CMK (cell line): Measurements from ENCODE around the gene TMEM38A.
"Not testable (repeated sequence)": the region's sequence is repeated elsewhere in the genome, so short reads cannot be mapped to it uniquely, and the experiment has no call there.

Source experiments
- DNase-seq: peaks from one replicate; pipeline ENCODE4 v3.0.0-alpha.2; 2010; ENCODE audit warnings: low read depth

Gene TMEM38A

DNA sequence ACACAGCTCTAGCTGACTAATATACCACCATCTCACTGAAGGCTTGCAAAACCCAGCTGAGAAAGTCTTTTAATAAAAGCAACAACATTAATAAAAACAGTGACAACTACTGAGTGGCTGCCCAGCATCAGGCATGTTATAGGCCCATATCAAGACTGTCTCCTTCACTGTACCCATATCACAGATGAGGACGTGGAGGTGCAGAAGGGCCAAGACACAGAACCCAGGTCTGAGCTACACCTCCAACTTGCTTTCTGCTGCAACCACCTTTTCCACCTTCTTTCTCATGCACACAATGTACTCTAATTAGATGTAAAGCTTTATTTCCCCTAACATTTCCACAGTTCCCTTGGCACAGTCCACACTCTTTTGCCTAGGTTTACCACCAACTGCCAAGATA lies 22.3 kb upstream of the TMEM38A start:
- no peak for DNase-seq

GRCh38 chr19:16640951-16641350 lies 20.0 kb upstream of the TMEM38A start:
- no peak for DNase-seq

- no peak for DNase-seq
Observed at GRCh38 chr19:16641695-16642094, 19.2 kb upstream of the TMEM38A start.

DNA sequence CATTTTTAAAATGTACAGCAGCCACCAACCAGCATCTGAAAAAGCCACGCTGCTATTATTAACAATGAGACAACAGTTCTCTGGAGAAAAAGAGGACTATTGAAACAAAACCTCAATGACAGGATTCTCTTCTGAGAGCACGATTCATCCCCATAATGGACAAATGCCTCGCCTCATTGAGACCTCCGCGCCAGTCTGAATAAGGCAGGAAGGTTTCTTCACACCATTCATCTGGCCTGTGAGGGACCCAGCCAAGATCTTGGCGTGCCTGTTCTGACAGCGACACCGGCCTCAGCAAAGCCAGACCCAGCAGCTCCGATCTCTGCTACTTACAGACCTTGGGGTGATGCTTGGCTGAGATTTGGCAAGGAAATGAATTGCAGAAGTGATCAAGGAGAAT lies 15.8 kb upstream of the TMEM38A start:
- no peak for DNase-seq

- DNase-seq = no peak
Observed at GRCh38 chr19:16649734-16650133, 11.2 kb upstream of the TMEM38A start.

DNA sequence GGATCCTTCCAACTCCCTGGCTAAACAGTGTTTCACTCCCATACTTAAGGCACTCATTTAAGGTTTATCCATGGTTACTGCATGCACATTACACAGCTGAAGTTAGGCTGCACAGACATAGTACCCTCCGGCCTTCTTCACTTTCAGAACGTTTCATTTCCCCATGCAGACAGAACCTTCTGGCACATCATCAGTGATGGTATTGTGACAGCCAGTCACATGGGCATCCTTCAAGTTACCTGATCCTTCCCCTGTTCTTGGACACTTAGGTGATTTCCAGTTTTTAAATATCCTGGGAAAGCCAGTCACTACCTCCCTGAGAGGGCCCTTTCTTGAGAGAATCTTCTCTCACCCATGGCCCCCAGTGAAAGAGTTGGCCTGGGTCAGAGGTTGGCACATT lies 10.1 kb upstream of the TMEM38A start:
- DNase-seq = no peak

GRCh38 chr19:16651421-16652188 lies 9.3 kb upstream of the TMEM38A start:
- not testable (repeated sequence) for DNase-seq

DNA sequence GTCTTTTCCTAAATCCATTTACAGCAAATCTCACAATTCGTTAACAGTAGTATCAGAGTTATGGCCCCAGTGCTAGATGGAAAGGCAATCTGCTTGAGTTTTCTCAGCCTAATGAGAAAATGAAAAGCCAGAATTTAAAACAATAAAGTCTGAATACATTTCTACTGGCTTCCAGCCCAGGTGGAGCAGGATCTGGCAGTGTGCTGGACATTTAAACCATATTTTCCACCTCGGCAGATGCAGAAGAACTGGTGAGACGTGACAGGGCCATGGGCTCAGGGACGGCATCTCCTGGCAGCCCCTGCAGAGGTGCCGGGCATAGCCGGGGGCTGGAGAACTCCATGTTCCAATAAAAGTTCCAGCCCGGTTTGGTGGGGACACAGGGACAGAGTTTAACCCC lies 8.1 kb upstream of the TMEM38A start:
- DNase-seq = no peak

GRCh38 chr19:16654140-16654539 lies 6.8 kb upstream of the TMEM38A start:
- DNase-seq = no peak

GRCh38 chr19:16654627-16655026 lies 6.3 kb upstream of the TMEM38A start:
- DNase-seq = no peak

DNA sequence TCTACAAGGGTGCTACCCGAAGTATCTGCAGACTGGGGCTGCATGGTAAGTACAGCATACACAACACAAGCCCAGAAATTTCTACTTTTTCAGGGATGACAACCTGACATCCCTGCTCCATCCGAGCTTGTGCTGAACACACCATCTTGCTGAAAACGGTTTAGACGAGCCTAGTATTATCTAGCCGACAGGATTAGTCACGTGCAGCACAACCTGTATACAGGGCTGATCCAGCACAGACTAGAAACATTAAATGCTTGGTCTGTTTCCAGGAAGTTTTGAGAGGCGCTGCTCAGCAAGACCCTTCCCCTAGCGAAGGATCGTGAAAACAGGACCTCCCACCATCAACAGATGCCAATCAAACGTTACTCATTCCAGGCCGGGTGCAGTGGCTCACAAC lies 5.2 kb upstream of the TMEM38A start:
- DNase-seq = no peak

DNA sequence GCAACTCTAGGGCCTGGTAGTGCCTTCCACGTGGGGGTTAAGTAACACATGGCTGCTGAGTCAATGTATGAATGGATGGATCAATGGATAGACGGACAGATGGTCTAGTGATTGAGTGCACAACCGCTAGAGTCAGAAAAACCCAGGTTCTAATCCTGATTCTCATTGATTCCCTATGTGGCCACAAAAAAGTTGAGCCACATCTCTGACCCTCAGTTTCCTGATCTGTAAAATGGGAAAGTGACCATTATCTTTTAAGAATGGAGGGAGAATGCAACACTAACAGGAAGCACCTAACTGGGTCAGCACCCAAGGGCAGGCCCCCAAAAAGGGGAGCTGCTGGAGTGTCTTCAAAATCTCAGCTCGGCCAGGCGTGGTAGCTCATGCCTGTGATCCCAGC lies 3.6 kb upstream of the TMEM38A start:
- DNase-seq = no peak

DNA sequence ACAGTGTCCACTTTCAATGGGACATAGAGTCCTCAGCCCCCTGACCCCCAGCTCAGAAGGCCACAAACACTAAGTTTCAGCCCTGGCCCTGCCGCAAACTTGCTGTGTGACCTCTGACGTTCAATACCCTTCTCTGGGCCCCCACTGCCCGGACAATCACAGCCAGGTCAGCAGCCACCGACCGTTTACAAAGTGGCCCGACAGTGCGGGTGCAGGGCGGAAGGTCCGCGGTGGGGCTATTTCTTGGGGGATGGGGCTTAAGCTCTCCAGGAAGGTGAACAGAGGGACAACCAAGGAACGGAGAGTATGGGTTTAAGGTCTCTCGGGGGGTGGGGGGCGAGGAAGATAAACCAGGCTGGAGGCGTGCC lies 1.5 kb upstream of the TMEM38A start:
- no peak for DNase-seq

DNA sequence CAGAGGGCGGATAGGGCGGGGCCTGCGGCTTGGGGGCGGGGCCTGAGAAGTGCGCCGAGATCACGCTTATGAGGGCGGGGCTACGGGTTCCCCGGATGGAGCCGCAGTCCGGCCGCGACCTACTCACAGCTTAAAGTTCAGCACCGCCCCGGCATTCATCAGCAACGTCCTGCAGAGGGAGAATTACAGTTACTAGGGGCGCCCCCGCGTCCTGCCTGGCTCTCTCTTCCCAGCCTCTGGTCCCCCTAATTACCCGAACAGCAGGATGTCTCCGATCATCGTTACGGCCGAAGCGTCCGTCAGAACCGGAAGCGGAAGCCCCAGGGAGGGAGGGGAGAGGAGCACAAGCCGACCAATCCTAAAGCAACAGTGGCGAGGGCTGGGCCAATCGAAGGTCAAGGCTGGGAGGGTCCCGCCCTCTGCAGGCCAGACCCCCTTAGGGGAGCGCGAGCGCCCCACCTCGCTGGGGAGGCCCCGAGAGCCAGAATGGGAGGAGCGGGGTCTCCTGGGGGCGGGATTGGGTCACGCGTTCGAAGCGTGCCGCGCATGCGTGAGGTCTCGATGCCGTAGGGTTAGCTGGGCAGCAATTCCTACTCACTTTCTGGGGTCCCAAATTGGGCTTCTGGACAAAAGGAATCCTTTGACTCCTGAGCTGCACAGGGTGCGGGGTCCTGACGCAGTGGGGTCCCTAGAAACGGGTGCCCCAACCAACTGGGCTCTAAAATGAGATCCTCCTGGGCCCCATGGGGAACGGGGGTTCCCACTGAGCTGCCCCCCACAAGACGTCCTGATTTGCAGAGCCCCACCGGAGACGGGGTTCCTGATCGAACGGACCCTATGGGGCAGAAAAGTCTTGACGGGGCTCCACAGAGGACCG lies 869 bp upstream of the TMEM38A start, which contains the start of gene SMIM7:
TSS of gene SMIM7 (minus strand) at position 313 of the 877 bp plus-strand sequence. CDS start at position 279, 34 bp downstream.
- peak; percentile 97 for DNase-seq

DNA sequence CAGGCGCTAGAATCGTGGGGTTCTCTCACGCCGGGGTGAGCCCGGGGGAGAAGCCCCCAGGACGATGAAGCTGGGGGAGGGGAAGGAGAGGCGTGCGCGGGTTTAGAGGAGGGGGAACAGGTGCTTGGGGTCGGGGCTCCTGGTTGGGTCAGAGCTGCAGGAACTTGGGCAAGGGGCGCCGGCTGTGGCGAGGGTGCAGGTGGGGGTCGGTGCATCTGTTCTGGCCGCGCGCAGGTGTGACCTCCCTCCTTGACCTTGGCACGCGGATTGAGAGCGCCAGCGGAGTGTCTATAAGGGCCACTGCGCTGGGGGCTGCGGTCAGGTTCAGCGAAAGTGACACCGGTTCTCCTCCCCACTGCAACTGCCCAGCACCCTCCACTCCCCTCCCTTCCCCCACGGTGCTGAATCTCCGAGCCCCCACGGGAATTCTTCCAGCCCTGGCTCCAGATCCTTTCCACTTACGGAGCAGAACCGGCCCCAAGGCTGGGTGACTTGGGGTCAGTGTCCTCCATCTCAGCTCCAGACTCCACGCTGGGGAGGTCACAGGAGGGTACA lies 618 bp downstream of the TMEM38A start:
- no peak for DNase-seq

DNA sequence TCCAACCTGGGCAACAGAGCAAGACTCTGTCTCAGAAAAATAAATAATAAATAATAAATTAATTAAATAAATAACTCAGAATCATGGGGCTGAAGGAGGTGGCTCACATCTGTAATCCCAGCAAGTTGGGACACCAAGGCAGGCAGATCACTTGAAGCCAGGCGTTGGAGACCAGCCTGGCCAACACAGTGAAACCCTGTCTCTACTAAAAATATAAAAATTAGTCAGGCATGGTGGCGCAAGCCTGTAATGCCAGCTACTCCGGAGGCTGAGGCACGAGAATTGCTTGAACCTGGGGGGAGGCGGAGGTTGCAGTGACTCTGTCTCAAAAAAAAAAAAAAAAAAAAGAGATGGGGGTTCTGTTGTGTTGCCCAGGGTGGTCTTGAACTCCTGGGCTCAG lies 7.2 kb downstream of the TMEM38A start:
- DNase-seq = no peak

GRCh38 chr19:16668702-16669101 lies 7.8 kb downstream of the TMEM38A start:
- not testable (repeated sequence) for DNase-seq

DNA sequence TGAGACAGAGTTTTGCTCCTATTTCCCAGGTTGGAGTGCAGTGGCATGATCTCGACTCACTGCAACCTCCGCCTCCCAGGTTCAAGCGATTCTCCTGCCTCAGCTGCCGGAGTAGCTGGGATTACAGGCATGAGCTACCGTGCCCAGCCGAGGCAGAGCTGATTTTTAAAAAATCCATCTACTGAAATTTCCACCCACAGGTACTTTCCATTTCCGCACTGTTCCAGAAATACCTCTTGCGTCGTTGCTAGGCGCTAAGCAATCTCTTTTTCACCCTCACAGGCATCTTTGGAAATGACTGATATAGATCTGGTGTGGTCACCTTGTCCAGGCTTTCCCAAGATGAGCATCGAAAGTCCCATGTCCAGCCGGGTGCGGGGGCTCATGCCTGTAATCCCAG lies 9.4 kb downstream of the TMEM38A start:
- no peak for DNase-seq

GRCh38 chr19:16671652-16672274 lies 10.8 kb downstream of the TMEM38A start:
- no peak for DNase-seq

DNA sequence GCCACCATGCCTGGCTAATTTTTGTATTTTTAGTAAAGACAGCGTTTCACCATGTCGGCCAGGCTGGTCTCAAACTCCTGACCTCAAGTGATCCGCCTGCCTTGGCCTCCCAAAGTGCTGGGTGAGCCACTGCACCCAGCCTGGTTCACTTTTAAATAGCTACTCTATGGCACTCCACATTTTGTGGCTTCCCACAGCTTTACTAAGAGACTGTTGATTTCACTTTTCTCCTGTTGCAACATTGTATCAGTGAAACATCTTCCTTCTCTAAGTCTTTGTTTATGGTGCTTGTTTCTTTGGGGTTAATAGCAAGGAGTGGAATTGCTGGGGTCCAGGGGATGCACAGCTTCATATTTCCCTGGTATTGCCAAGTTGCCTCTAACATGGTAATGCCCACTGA lies 12.3 kb downstream of the TMEM38A start:
- DNase-seq = no peak

GRCh38 chr19:16673839-16674238 lies 12.9 kb downstream of the TMEM38A start:
- DNase-seq = not testable (repeated sequence)

DNA sequence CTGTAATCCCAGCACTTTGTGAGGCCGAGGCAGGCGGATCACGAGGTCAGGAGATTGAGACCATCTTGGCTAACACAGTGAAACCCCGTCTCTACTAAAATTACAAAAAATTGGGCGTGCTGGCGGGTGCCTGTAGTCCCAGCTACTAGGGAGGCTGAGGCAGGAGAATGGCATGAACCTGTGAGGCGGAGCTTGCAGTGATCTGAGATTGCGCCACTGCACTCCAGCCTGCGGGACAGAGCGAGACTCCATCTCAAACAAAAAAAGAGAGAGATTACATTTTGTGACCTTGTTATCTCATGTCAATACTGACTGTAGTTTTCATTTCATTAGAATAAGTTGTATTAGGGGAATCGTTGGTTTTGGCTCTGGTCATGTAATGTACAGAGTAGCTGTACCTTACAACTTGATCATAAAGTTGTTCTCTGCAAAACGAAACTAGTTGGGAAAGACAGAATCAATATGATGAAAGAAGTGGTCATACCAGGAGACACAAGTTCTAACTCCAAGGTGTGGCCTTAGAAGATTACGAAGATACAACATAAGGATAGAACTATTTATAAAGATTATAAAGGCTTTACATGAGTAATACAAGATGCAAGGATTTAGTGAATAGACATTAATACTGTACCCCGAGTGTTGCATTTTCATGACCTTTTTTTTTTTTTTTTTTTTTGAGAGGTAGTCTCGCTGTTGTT lies 15.3 kb downstream of the TMEM38A start:
- DNase-seq = no peak
